ENCODE measurements around the gene ZNF618.

Gene ZNF618

GRCh38 chr9:114001410-114001685 is 125.2 kb downstream of the ZNF618 start:
- no peak for DNase-seq (ENCODE audit: low read depth)

GRCh38 chr9:114001794-114002261 is 125.7 kb downstream of the ZNF618 start:
- DNase-seq (ENCODE audit: low read depth), result no peak

GRCh38 chr9:114002271-114002985 is 126.3 kb downstream of the ZNF618 start:
- DNase-seq (ENCODE audit: low read depth), result no peak

- no peak for DNase-seq (ENCODE audit: low read depth)
These were observed 126.9 kb downstream of the ZNF618 start for GRCh38 chr9:114002986-114003350.

- no peak for DNase-seq (ENCODE audit: low read depth)
These were observed 127.2 kb downstream of the ZNF618 start for GRCh38 chr9:114003351-114003750.

GRCh38 chr9:114003758-114004157 is 127.6 kb downstream of the ZNF618 start:
- no peak for DNase-seq (ENCODE audit: low read depth)

GRCh38 chr9:114004221-114004716 is 128.2 kb downstream of the ZNF618 start:
- DNase-seq (ENCODE audit: low read depth), result no peak

GRCh38 chr9:114005371-114006154 is 129.5 kb downstream of the ZNF618 start:
- DNase-seq (ENCODE audit: low read depth), result no peak

GRCh38 chr9:114006155-114006550 is 130.0 kb downstream of the ZNF618 start:
- no peak for DNase-seq (ENCODE audit: low read depth)

- no peak for DNase-seq (ENCODE audit: low read depth)
These were observed 131.0 kb downstream of the ZNF618 start for GRCh38 chr9:114006931-114007691.

- DNase-seq (ENCODE audit: low read depth), result no peak
These were observed 132.0 kb downstream of the ZNF618 start for GRCh38 chr9:114007991-114008666.

GRCh38 chr9:114008667-114009410 is 132.7 kb downstream of the ZNF618 start:
- no peak for DNase-seq (ENCODE audit: low read depth)

- DNase-seq (ENCODE audit: low read depth), result no peak
These were observed 135.2 kb downstream of the ZNF618 start for GRCh38 chr9:114011313-114011712.

- DNase-seq (ENCODE audit: low read depth), result no peak
These were observed 136.0 kb downstream of the ZNF618 start for GRCh38 chr9:114012126-114012525.

GRCh38 chr9:114014044-114014443 is 137.9 kb downstream of the ZNF618 start:
- no peak for DNase-seq (ENCODE audit: low read depth)

GRCh38 chr9:114015607-114016006 is 139.5 kb downstream of the ZNF618 start:
- no peak for DNase-seq (ENCODE audit: low read depth)

- DNase-seq (ENCODE audit: low read depth), result no peak
These were observed 140.0 kb downstream of the ZNF618 start for GRCh38 chr9:114016101-114016500.

GRCh38 chr9:114016629-114017423 is 140.7 kb downstream of the ZNF618 start:
- DNase-seq (ENCODE audit: low read depth), result no peak

GRCh38 chr9:114017741-114018715 is 141.9 kb downstream of the ZNF618 start:
- no peak for DNase-seq (ENCODE audit: low read depth)

Measured in iris pigment epithelial cell (primary cell).